Mesenchymal stem cell (in vitro differentiated cells and primary cell): ENCODE results near the gene CELF5.

ENCODE experiments used
- DNase-seq: peaks from one replicate; pipeline ENCODE4 v3.0.0-alpha.2; 2013
- H2AFZ ChIP-seq: one replicate; pipeline ENCODE4 v1.6.1; 2013; ENCODE audit warnings: low read depth, mild to moderate bottlenecking, control low read depth, inconsistent platforms, low read length, moderate library complexity
- H2AK5ac ChIP-seq: 2 replicates; pipeline ENCODE4 v1.6.1; 2013; ENCODE audit warnings: low read length, moderate library complexity, mild to moderate bottlenecking, inconsistent platforms; ENCODE audit not compliant: severe bottlenecking
- H2BK120ac ChIP-seq: one replicate; pipeline ENCODE4 v1.6.1; 2013; ENCODE audit warnings: low read depth, mild to moderate bottlenecking, inconsistent platforms, low read length, moderate library complexity
- H2BK12ac ChIP-seq, 2 experiments: one replicate each; pipeline ENCODE4 v1.6.1; 2013; ENCODE audit warnings: inconsistent platforms in 2 of 2, low read length in 2 of 2, mild to moderate bottlenecking in 2 of 2, moderate library complexity in 2 of 2, control low read depth in 1 of 2
- H2BK15ac ChIP-seq: one replicate; pipeline ENCODE4 v1.6.1; 2013; ENCODE audit warnings: mild to moderate bottlenecking, low read depth, inconsistent platforms; ENCODE audit not compliant: poor library complexity, severe bottlenecking
- H2BK5ac ChIP-seq: 2 replicates; pipeline ENCODE4 v1.6.1; 2013; ENCODE audit warnings: low read depth, mild to moderate bottlenecking, low read length, control low read depth, inconsistent platforms; ENCODE audit not compliant: poor library complexity, severe bottlenecking
- H3K14ac ChIP-seq, 2 experiments: one replicate each; pipeline ENCODE4 v1.6.1; 2013; ENCODE audit warnings: inconsistent platforms in 2 of 2, low read length in 2 of 2, control low read depth in 1 of 2, mild to moderate bottlenecking in 1 of 2, moderate library complexity in 1 of 2
- H3K18ac ChIP-seq, 2 experiments: one replicate each; pipeline ENCODE4 v1.6.1; 2013; ENCODE audit warnings: inconsistent platforms in 2 of 2, low read length in 2 of 2, control low read depth in 1 of 2, low read depth in 1 of 2, mild to moderate bottlenecking in 1 of 2
- H3K23ac ChIP-seq, 2 experiments: one replicate each; pipeline ENCODE4 v1.6.1; 2013; ENCODE audit warnings: inconsistent platforms in 2 of 2, low read length in 2 of 2, mild to moderate bottlenecking in 2 of 2, moderate library complexity in 2 of 2, control low read depth in 1 of 2
- H3K27ac ChIP-seq: 2 replicates; pipeline ENCODE4 v1.5.1; 2013; ENCODE audit warnings: mild to moderate bottlenecking, moderate library complexity, low read length, control low read depth, inconsistent platforms; ENCODE audit not compliant: poor library complexity, severe bottlenecking
- H3K27me3 ChIP-seq, 2 experiments: 2 replicates each; pipeline versions ENCODE4 v1.6.1 to v1.7.0; 2013; ENCODE audit warnings: low read length in 2 of 2, mild to moderate bottlenecking in 2 of 2, moderate library complexity in 2 of 2, control low read depth in 1 of 2, inconsistent platforms in 1 of 2; ENCODE audit not compliant: control insufficient read depth in 1 of 2, insufficient read depth in 1 of 2
- H3K36me3 ChIP-seq, 2 experiments: 2 replicates each; pipeline versions ENCODE4 v1.6.1 to v1.7.0; 2013; ENCODE audit warnings: low read length in 2 of 2, control low read depth in 1 of 2, inconsistent platforms in 1 of 2, low read depth in 1 of 2, mild to moderate bottlenecking in 1 of 2; ENCODE audit not compliant: insufficient read depth in 2 of 2, control insufficient read depth in 1 of 2
- H3K4ac ChIP-seq, 2 experiments: one replicate each; pipeline ENCODE4 v1.6.1; 2013; ENCODE audit warnings: inconsistent platforms in 2 of 2, low read length in 2 of 2, mild to moderate bottlenecking in 2 of 2, moderate library complexity in 2 of 2, control low read depth in 1 of 2, low read depth in 1 of 2
- H3K4me1 ChIP-seq: 2 replicates; pipeline ENCODE4 v1.6.1; 2013; ENCODE audit warnings: low read depth, low read length, control low read depth; ENCODE audit not compliant: control insufficient read depth, insufficient read depth
- H3K4me2 ChIP-seq: 2 replicates; pipeline ENCODE4 v1.6.1; 2013; ENCODE audit warnings: low read length, mild to moderate bottlenecking, inconsistent platforms; ENCODE audit not compliant: poor library complexity, severe bottlenecking
- H3K4me3 ChIP-seq, 2 experiments: 2 replicates each; pipeline versions ENCODE4 v1.5.1 to v1.7.0; 2013; ENCODE audit warnings: low read length in 2 of 2, mild to moderate bottlenecking in 2 of 2, control low read depth in 1 of 2, low read depth in 1 of 2; ENCODE audit not compliant: insufficient read depth in 1 of 2
- H3K79me1 ChIP-seq: replicated peaks from 2 replicates; pipeline ENCODE4 v1.6.1; 2013; ENCODE audit warnings: mild to moderate bottlenecking, control low read depth, low read length, inconsistent platforms; ENCODE audit not compliant: poor library complexity, severe bottlenecking
- H3K9ac ChIP-seq: 2 replicates; pipeline ENCODE4 v1.7.0; 2013; ENCODE audit warnings: mild to moderate bottlenecking, low read length, moderate library complexity
- H3K9me3 ChIP-seq: 2 replicates; pipeline ENCODE4 v1.7.0; 2013; ENCODE audit warnings: mild to moderate bottlenecking, low read length; ENCODE audit not compliant: control insufficient read depth
- H4K8ac ChIP-seq: one replicate; pipeline ENCODE4 v1.6.1; 2013; ENCODE audit warnings: inconsistent platforms, mild to moderate bottlenecking, low read length, moderate library complexity
- H4K91ac ChIP-seq: one replicate; pipeline ENCODE4 v1.6.1; 2013; ENCODE audit warnings: mild to moderate bottlenecking, low read length, inconsistent platforms
- WGBS: methylation state at CpG from one replicate; pipeline ENCODE4 v1.1.7; 2013; ENCODE audit warnings: mixed read lengths; 5-methylcytosine and 5-hydroxymethylcytosine counted together

CELF5 gene

GRCh38 chr19:3186160-3186688, 38.2 kb upstream of the CELF5 start:
- H2AK5ac ChIP-seq: no peak overlapping the region
- H3K23ac ChIP-seq: peak overlapping the region in 1 of 2 experiments; percentile 91
- peaks cover 9 to 42% of the 10 kb centered on the region in 2 experiments for H3K36me3 ChIP-seq
- H2BK120ac ChIP-seq: peak overlapping the region; percentile 74
- peak overlapping the region; percentile 93 for H3K9ac ChIP-seq
- peaks cover 27% of the 10 kb centered on the region for H3K4me1 ChIP-seq
- H3K4me2 ChIP-seq: peak overlapping the region; percentile 93
- peak overlapping the region; percentile 85 to 88 for H3K18ac ChIP-seq
- no peak overlapping the region for H3K27ac ChIP-seq
- peak overlapping the region; percentile 87 for H2AFZ ChIP-seq
- peak overlapping the region; percentile 93 to 98 for H3K4me3 ChIP-seq
- H2BK15ac ChIP-seq: no peak overlapping the region
- peak overlapping the region in 1 of 2 experiments; percentile 60 for H3K4ac ChIP-seq
- H4K8ac ChIP-seq: peak overlapping the region; percentile 94
- peak overlapping the region in 1 of 2 experiments; percentile 82 for H3K14ac ChIP-seq
- DNase-seq: peak; percentile 36
- WGBS: 1% methylated on average over 38 of the region's 38 CpGs
- no peaks in the 10 kb centered on the region for H3K27me3 ChIP-seq
- H2BK5ac ChIP-seq: peak overlapping the region; percentile 36
- H4K91ac ChIP-seq: peak overlapping the region; percentile 83
- no peak overlapping the region for H2BK12ac ChIP-seq
- peaks cover 34% of the 10 kb centered on the region for H3K79me1 ChIP-seq
- no peaks in the 10 kb centered on the region for H3K9me3 ChIP-seq

GRCh38 chr19:3186891-3187661, 37.4 kb upstream of the CELF5 start:
- Histone ChIP-seq H2BK5ac (no peak overlapping the region), H2AK5ac (no peak overlapping the region), H2BK12ac (no peak overlapping the region), H3K79me1 (peaks cover 41% of the 10 kb centered on the region), H2AFZ (no peak overlapping the region), H3K4me2 (peak overlapping the region; percentile 93), H3K36me3 (peaks cover 9 to 46% of the 10 kb centered on the region in 2 experiments), H4K91ac (no peak overlapping the region), H3K18ac (no peak overlapping the region), H2BK120ac (no peak overlapping the region), H3K4me3 (peak overlapping the region; percentile 93 to 98), H3K27ac (no peak overlapping the region), H3K9ac (peak overlapping the region; percentile 93), H2BK15ac (no peak overlapping the region), H3K9me3 (no peaks in the 10 kb centered on the region), H3K4me1 (peaks cover 27% of the 10 kb centered on the region), H3K27me3 (no peaks in the 10 kb centered on the region), H4K8ac (no peak overlapping the region), H3K14ac (no peak overlapping the region), H3K23ac (no peak overlapping the region), H3K4ac (no peak overlapping the region)
- WGBS: 74% methylated on average over 23 of the region's 23 CpGs
- peak; percentile 13 for DNase-seq

GRCh38 chr19:3187662-3188511, 36.6 kb upstream of the CELF5 start:
- Histone ChIP-seq H3K4me1 (peaks cover 27% of the 10 kb centered on the region), H4K8ac (no peak overlapping the region)
- whole genome bisulfite sequencing: 97% methylated on average over 36 of the region's 36 CpGs

More at GRCh38 chr19:3187662-3188511, 36.6 kb upstream of the CELF5 start:
- Histone ChIP-seq H3K36me3 (peaks cover 9 to 54% of the 10 kb centered on the region in 2 experiments), H2BK15ac (no peak overlapping the region), H2BK12ac (no peak overlapping the region), H3K4me3 (peak overlapping the region in 1 of 2 experiments; percentile 93), H3K23ac (no peak overlapping the region), H3K27me3 (no peaks in the 10 kb centered on the region), H3K4ac (no peak overlapping the region), H4K91ac (no peak overlapping the region), H3K4me2 (no peak overlapping the region), H2AFZ (no peak overlapping the region), H3K9me3 (no peaks in the 10 kb centered on the region), H2AK5ac (no peak overlapping the region), H3K14ac (no peak overlapping the region), H3K27ac (no peak overlapping the region), H3K9ac (peak overlapping the region; percentile 93), H3K79me1 (peaks cover 47% of the 10 kb centered on the region), H3K18ac (no peak overlapping the region), H2BK5ac (no peak overlapping the region), H2BK120ac (no peak overlapping the region)
- DNase-seq: no peak
